Renal cortical epithelial cell (primary cell): ENCODE measurements around the gene GPC3. TPM values are rescaled to one million over a fixed set of nuclear protein-coding genes. Genes with fewer than 3 reads are reported as not detected.

ENCODE experiments used
- DNase-seq: peaks from one replicate; pipeline ENCODE4 v3.0.0-alpha.2; 2011; ENCODE audit warnings: low read depth
- total RNA-seq: library from RNA; depleted of rRNA; stranded (reverse); fragments of >200 nt; gene quantifications from 2 replicates; pipeline ENCODE4 v1.2.3, GENCODE V29; 2014

GPC3 gene
- total RNA-seq, 1 donor from 2014 or later, result 1.8 TPM

- peak; percentile 52 for DNase-seq
These were observed 135.7 kb downstream of the GPC3 start for GRCh38 chrX:133849676-133850075.

DNA sequence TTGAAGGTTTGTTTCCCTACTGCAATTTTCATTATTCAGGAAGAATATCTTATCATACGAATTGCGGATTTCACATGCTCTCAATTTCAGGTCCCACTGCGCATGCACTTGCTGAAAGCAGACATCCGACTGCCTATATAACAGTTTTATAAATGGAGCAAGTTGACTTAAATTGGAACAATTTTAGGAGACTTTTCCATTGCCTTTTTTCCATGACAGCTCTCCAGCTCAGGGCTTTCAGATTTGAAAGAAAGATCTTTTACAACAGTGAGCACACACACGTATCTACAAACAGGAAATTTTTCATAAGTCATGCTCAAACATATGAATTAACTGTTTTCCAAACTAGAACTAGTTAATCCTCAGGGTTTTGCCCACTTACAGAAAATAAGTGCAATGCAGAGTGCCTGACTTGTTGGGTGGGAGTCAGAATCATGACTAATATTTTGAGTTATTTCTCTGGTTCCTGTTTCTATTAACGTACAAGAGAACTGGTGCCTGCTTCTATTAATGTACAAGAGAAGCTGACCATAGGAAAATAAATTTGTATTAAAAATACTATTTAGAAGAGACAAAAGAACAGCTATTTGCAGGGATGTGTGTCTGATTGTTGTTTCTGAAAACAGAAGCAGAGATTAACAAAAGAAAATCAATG, 137.9 kb downstream of the GPC3 start:
- DNase-seq, result no peak

- DNase-seq, result no peak
These were observed 139.1 kb downstream of the GPC3 start for GRCh38 chrX:133846311-133846710.

DNA sequence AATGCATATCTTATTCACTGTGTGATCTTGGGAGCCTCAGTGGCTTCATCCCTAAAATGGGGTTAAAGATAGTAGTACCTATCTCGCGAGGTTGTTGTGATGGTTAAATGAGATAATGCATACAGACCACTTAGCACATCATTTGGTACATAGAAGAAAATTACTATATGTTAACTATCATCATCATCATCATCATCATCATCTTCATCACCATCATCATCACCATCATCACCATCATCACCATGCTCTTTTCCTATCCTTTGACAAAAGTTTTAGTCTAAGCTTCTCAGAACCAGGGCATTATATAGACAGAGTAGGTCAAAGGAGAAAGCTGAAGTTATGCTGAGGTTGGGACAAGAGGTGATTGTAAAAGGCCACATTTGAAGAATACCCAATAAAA, 145.0 kb downstream of the GPC3 start:
- no peak for DNase-seq

DNA sequence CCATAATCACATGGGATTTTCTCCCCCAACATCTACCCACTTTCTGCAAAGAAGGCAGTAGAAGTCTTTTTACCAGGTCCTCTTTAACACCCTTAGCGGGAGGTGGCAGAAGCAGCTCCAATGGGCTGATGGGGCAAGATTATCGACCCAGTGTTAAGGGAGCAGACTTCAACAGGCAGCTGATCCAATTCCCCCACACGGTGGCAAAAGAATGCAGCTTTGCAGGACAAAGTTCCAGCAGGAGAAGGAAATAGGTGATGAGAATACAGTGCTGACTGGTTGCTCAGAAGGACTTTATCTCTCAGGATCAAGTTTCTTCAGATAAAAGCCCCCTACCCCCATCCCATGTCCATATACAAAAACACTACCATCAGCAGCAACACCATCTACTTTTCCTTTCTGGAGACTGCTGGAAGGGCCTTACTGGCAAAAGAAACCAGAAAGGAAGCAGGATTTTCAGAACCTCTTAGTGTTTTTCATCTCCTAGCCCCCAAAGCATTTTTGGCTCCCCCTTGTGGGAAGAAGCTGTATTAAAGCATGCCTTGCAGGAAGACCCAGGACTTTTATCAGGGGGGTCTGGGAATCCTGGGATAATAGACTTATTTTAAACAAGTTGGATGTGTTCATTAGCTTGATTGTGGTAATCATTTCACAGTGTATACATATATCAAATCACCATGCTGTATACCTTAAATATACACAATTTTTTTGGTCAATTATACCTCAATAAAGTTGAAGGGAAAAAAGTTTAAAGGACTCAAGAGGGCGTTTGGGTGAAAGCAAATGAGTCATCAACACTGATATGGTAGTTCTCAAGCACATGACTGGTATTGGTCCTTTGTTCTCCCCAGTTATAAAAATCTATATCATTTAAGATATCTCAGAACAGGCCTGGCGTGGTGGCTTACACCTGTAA, 146.4 kb downstream of the GPC3 start:
- peak; percentile 41 for DNase-seq

DNA sequence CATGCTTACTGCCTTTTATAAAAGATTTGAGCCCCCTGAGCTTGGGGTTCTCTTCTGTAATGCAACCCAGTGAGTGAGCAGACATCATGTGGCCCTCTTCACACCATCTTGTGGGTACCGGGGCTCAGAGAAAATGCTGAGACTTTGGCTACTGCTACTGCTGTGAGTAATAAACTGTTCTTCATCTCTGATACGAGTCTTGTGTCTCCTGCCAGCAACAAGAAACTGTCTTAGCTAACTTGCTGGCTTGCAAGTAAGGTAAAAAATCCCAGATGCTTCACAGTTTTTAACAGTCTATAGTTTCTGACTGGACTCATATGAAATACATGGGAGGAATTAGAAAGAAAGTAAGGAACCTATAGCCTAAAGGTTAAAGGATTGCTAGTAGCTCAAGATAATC, 148.3 kb downstream of the GPC3 start:
- DNase-seq, result no peak

DNA sequence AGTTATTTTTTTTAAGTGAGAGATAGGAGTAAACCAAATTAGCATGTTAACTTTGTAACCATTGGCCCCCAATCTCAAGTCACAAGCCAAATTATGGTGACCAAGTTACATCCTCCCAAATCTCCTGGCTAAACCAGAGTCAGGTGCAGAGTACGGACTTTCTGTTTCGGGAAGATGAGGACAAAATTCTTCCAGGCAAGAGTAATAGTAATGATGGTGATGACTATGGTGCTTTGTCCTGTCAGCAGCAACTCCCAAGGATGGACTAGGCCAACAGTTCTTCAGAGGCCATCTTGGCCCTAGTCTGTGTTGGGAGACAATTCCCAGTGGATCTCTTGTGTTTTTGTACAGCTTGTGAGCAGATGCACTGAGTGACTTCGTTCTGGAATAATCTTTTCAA, 148.8 kb downstream of the GPC3 start:
- DNase-seq, result no peak

DNA sequence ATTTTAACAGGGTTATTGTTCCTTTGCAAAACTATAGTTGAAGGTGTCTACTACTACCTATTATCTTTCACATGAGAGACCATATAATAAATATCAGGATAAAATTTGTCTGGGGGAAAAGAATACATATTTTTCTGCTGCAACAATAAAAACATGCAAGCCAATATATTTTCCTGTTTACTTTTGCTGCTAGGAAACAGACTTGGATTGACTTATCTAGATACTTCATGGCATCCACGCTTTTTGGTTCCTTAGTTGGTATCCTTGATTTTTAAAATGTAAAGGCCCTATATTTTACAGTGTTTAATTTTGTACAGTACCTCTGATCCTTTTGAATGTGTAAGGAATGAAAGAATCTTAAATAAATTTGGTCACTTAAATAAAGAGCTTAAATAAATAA, 150.6 kb downstream of the GPC3 start:
- no peak for DNase-seq

- no peak for DNase-seq
These were observed 165.8 kb downstream of the GPC3 start for GRCh38 chrX:133819546-133819945.

- no peak for DNase-seq
These were observed 167.4 kb downstream of the GPC3 start for GRCh38 chrX:133818019-133818418.

DNA sequence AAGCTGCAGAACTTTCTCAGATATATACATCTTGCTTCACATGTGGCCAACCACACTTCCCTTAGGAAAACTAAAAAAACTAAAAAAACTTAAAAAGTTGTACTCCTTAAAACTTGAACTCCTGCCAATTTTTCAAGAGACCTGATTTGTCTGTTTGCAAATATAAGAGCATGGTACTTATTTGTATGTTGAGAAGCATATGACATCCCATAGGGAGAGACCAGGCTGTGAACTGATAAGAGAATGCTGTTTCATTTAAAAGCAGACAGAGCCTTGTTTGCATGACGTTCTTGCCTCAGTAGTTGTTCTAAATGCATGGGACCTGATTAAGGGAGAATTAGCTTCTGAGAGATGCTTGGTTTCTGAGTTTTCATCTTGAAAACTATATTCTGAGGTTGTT, 169.9 kb downstream of the GPC3 start:
- DNase-seq, result no peak

DNA sequence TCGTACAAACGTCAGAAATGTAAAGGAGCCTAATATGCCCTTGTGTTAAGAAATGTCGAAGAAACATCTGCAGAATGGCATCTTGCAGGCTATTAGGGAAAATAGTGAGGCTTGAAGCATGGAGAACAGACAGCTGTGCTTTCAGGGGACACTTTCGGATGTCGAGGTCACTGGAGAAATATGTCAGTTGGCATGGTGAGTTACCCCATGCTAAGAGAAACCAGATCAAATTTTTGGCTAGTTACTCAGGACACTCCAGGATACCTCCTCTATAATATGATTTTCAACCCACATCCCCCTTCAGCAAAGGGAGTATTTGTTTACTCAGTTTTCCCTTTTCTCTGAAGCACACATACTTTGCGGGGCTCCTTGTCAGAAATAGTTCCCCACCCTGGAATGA, 171.4 kb downstream of the GPC3 start:
- DNase-seq, result no peak

- DNase-seq, result peak; percentile 5
These were observed 173.0 kb downstream of the GPC3 start for GRCh38 chrX:133812402-133812801.

GRCh38 chrX:133810925-133811324, 174.5 kb downstream of the GPC3 start:
- DNase-seq, result peak; percentile 36

DNA sequence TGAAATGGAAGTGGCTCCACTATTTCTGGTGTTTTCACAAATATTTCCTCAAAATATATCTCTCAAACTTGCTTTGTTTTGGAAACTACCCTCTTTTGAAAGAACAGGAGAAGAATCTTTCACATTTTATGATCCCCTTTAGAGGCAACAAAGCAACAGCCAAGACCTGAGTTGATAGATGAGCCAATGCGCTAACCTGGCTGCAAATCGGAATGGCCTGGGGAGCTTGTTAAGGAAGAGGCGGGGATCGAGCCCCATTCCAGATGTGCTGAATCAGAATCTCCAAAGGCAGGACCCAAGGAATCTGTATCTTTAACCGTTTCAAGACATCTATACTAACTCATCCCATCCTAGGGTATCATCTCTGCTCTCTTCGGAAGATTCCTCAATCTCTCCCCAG, 181.3 kb downstream of the GPC3 start:
- DNase-seq, result no peak

DNA sequence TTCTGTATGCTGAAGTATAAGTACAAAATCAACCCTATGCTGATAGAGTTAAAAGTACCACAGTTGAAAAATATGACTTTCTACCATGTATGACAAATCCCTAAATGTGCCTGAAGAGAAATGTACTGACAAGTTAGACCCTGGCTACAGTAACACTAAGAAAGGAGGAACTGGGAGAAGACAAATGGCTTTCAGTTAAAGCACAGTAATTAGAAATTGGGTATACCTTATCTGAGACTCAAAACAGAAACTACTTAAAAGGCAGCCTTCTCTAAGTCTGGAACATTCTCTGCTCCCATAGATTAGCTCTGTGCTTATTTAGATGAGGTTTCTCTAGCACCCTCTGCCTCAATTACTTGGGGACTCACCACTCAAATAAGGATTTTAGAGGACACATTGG, 189.1 kb downstream of the GPC3 start:
- no peak for DNase-seq

GRCh38 chrX:133794126-133794525, 191.3 kb downstream of the GPC3 start:
- DNase-seq, result no peak

DNA sequence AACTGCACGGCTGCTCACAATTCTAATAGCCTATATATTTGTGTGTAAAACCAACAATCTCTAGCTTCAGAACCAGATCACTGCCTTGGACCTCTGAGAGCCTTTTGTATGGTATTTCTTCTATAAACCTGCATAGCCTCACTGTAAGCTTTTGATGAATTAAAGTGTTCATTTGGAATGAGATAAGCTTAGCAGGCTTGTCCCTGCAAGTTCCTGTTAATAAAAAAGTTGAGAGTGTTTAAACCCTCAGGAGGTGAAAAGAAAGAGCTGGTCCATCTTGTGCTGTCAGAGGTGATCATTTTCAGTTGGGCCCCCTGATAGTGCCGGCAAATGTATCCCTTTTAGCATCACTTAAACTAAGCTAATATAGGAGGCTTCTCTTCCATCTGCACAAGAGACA, 191.8 kb downstream of the GPC3 start:
- no peak for DNase-seq

- DNase-seq, result peak; percentile 62
These were observed 193.0 kb downstream of the GPC3 start for GRCh38 chrX:133792198-133792953.

DNA sequence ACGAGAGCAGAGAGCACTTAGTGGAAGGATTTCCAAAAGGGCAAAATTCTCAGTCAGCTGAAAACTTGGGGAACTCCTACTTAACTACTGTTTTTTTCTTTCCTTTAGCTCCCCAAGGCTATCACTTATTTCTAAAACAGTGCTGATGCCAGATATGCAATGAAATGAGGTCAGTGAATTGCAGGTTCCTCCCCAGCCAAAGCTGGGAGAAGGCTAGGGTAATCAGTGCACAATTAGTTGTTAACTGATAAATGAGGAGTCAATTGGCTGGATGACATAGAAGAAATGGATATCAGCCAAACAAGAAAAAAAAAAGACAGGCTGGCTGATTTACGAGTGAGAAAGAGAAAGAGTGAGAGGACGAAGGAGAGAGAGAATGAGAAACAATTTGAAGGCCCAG, 195.6 kb downstream of the GPC3 start:
- DNase-seq, result no peak

GRCh38 chrX:133786382-133786781, 199.0 kb downstream of the GPC3 start:
- no peak for DNase-seq

DNA sequence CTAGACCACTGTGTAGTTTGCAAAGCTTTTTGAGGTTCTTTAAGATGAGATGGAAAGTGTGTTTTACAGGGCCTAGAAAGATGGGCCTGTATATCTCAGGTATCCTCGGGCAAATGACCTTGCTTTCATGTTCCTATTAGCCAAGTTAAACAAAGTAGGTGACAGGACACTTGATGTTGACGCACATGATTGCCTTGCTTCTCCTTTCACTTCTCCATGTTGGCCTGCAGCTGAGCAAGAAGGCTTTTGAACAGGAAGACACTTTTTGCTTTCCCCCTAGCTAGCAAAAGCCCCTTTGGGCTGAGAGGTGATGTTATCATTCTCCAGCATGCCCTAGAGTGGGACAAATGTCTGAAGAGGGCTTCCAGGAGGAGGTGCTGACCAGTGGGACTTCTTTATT, 202.1 kb downstream of the GPC3 start:
- no peak for DNase-seq

GRCh38 chrX:133781174-133781573, 204.2 kb downstream of the GPC3 start:
- no peak for DNase-seq
